IPS-11a (cell line): ENCODE data around the gene NUBPL.
"Not testable (repeated sequence)": the region's sequence is repeated elsewhere in the genome, so short reads cannot be mapped to it uniquely, and the experiment has no call there.

ENCODE experiments used
- H3K4me3 ChIP-seq: one replicate; pipeline ENCODE4 v1.5.1; 2013; ENCODE audit warnings: low read depth, low read length, control low read depth

Gene NUBPL

DNA sequence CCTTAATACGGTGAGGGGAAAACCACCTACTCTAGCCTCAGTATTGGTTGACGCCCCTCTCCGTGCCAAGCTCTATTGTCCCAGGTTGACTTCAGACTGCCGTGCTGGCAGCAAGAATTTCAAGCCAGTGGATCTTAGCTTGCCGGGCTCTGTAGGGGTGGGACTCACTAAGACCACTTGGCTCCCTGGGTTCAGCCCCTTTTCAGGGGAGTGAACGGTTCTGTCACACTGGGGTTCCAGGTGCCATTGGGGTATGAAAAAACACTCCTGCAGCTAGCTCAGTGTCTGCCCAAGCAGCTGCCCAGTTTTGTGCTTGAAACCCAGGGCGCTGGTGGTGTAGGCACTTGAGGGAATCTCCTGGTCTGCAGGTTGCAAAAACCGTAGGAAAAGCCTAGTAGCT, 107.1 kb downstream of the NUBPL start:
- H3K4me3 ChIP-seq: no peak overlapping the region

DNA sequence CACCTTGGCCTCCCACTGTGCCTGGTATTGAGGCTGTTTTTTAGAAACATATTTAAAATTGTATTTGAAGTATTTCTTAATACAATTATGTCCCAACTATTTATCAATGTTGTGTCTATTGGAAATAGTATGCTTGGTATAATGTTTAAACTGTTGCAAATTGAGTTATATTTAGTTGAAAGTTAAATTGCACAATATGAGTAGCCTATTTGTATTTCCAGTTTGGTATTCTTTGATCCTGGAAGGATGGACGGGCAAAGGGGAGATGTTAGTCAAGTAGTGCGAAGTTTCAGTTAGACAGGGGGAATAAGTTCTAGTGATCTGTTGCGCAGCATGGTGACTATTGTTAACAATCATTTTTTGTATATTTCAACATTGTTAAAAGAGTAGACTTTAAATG, 111.5 kb downstream of the NUBPL start:
- H3K4me3 ChIP-seq: no peak overlapping the region

DNA sequence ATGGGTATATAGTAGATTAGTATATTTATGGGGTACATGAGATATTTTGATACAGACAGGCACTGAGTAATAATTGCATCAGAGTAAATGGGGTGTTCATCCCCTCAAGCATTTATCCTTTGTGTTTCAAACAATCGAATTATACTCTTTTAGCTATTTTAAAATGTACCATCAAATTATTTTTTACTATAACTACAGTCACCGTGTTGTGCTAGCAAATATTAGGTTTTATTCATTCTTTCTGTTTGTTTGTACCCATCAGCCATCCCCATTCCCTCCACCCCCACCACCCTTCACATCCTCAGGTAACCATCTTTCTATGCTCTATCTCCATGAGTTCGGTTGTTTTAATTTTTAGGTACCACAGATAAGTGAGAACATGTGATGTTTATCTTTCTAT, 115.8 kb downstream of the NUBPL start:
- H3K4me3 ChIP-seq: no peak overlapping the region

DNA sequence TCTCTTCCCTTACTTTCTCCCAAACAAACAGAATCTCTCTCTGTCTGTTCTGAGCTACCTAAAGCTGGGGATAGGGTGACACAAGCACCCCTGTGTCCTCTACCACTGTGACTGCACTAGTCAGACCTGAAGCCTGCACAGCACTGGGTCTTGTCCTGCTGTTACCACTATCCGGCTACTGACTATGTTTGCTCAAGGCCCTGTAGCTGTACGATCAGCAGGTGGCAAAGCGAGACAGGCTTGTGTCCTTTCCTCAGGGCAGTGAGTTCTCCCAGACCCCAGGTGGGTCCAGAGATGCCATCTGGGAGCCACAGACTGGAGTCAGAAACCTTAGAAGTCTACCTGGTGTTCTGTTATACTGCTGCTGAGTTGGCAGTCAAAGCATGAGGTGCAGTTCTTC, 116.4 kb downstream of the NUBPL start:
- H3K4me3 ChIP-seq: no peak overlapping the region

DNA sequence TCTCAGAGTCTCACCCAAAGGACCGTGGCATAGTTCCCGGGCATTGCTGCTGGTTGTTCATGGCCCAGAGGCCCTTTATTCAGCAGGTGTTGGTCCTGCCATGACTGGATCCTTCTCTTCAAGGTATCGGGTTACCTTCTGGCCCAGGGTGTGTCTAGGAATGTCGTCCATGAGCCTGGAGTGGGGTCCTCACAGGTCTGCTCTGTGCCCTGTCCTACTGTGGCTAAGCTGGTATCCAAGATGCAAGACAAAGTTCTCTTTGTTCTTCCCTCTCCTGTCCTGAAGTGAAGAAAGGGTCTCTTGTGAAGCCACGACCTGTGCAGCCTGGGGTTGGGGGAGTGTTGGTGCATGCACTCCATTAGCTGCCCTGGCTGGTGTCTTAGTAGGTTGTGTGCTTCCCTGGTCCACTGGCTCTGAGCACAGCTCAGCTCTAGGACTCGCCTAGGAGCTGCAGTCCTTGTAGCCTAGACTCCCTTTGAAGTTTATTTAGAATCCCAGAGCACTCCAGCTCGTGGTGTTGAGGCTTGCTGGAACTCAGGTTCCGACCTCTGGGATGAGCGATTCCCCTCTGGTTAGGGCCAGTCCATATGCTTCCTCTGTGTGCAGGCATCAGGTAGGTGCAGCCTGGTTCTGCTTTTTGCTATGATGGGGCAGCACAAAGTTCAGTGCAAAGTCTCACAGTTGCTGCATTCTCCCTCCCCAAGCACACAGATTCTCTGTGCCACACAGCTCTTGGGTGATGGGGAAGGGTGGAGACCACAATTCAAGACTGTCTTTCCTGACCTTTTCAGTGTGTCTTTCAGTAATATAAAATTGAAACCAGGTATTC, 117.4 kb downstream of the NUBPL start:
- no peak overlapping the region for H3K4me3 ChIP-seq

DNA sequence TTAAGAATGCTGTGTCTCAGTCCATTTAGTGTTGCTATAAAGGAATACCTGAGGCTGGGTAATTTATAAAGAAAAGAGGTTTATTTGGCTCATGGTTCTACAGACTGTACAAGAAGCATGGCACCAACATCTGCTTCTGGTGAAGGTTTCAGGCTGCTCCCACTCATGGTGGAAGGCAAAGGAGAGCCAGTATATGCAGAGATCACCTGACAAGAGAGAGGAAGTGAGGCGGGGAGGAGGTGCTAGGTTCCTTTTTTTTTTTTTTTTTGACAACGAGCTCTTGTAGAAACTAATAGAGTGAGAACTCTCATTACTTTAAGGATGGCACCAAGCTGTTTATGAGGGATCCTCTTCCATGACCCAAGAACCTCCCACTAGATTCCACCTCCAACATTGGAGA, 121.6 kb downstream of the NUBPL start:
- no peak overlapping the region for H3K4me3 ChIP-seq

DNA sequence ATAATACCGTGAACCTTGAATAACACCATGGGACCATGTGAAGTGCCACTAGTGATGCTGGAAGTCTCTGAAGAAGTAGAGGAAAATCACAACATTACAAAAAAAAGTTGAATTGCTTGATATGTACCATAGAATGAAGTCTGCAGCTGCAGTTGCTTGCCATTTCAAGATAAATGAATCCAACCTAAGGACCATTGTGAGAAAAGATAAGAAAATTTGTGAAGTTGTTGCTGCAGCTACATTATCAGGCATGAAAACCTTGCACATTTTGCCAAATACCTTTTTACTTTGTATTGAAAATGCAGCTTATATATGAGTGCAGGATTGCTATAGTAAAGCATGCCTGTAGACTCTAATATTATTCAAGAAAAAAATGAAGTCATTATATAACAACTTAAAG, 126.5 kb downstream of the NUBPL start:
- H3K4me3 ChIP-seq: no peak overlapping the region

DNA sequence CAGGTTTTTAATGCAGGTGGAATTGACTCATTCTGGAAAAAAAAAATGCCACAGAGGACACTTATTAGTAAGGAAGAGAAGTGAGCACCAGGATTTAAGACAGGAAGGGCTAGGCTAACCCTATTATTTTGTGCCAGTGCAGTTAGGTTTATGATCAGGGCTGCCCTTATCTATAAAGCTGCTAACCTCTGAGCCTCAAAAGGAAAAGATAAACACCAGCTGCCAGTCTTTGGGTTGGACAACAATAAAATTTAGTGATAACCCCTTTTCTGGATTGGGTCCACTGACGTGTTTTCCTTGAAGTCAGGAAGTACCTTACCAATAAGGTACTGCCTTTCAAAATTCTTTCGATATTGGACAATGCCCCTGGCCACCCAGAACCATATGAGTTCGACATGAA, 128.9 kb downstream of the NUBPL start:
- H3K4me3 ChIP-seq: no peak overlapping the region

DNA sequence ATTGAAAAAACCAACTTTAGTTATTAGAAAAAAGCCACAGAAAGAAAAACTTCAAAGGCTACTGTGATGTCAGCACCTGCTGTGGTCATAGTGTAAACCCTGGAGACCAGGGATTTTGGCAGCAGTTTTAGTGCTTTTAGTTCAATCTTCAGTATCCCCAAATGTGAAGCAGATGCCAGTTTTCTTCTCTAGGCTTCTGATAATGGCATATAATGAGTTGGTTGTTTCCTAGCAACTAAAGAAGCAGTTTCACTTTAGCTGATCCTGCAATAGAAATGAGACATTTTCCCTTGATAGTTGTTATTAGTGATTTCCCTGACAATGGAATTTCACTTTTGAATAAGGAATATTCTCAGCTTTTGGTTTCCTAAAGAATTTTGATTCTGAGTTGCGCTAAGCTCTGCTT, 131.2 kb downstream of the NUBPL start:
- no peak overlapping the region for H3K4me3 ChIP-seq

DNA sequence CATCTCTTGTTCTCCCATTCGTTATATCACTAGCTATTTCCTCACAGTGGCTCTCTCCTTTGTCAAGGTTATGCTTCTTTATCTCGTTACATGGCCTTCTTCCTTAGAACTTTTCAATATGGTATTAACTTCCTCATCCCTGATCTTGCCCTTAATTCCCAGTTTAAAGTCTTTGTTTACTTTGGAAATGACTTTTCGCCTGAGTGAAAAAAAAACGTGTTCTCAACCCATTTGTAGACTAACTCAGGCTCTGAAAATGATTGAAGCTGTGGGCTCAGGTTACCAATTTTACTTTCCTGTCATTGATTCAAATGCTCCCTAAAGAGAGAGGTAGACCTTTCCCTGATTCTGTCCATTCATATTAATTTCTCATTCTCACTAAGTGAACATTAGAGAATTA, 135.2 kb downstream of the NUBPL start:
- H3K4me3 ChIP-seq: no peak overlapping the region

DNA sequence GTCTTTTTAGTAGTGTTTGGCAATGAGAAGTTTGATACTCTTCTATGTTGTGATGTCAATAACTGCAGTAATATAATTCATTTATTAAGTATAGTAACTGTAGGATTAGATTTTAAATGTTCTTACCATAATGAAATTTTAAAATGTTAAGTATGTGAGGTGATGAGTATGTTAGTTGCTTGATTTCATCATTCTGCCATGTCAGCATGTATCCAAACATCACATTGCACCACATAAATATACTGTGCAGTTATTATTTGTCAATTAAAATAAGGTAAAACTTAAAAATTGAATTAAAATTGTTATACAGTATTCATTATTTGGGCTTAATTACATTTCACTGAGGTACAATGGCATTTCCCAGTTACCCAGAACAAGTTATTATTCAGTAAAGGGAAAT, 138.6 kb downstream of the NUBPL start:
- H3K4me3 ChIP-seq: no peak overlapping the region

DNA sequence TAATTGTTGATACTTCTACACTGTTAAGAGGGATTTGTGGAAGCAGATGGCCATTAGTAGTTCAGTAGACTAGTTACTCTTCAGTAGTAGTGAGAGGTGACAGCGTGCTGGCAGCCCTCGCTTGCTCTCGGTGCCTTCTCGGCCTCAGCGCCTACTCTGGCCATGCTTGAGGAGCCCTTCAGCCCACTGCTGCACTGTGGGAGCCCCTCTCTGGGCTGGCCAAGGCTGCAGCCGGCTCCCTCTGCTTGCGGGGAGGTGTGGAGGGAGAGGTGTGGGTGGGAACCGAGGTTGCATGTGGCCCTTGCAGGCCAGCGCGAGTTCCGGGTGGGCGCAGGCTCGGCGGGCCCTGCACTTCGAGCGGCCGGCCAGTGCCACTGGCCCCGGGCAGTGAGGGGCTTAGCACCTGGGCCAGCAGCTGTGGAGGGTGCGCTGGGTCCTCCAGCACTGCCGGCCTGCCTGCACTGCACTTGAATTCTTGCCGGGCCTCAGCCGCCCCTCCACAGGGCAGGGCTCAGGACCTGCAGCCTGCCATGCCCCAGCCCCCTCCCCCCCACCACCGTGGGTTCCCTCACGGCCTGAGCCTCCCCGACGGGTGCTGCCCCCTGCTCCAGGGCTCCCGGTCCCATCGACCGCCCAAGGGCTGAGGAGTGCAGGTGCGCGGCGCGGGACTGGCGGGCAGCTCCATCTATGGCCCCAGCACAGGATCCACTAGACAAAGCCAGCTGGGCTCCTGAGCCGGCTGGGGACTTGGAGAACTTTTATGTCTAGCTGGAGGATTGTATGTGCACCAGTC, 139.3 kb downstream of the NUBPL start:
- no peak overlapping the region for H3K4me3 ChIP-seq

DNA sequence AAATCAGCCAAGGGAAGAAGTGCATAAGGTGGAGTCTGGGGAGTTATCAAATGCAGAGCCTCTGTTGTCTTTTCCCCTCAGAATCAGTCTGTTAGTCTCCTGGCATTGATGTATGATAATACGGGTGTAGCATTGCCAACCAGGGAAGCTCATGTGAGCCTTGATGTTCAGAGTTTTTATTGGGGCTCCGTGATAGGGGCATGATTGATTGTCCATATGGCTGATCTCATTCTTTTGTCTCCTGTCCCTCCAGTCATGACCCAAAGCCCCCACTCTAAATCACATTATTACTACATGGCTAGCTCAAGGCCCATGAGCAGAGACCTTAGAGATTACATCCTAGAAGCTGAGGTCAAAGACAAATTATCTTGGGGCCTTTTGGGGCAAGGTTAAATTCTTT, 140.9 kb downstream of the NUBPL start:
- H3K4me3 ChIP-seq: no peak overlapping the region

DNA sequence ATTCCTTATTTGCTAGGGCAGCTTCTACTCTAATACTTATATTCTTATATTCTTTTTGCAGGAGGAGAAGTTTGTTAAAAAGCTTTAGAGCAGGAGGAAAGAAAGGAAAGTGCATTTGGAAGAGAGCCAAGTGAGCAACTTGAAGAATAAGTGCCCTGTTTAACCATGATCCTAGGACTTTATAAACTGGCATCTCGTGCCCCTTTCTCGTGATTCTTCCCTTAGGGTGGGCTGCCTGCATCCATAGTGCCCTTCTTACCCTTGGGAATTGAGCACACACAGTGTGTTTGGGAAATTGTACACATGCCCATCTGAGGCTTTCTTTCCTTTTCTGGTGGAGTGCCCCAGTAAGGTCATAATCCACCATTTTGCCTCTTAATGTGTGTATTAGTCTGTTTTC, 141.9 kb downstream of the NUBPL start:
- H3K4me3 ChIP-seq: no peak overlapping the region

DNA sequence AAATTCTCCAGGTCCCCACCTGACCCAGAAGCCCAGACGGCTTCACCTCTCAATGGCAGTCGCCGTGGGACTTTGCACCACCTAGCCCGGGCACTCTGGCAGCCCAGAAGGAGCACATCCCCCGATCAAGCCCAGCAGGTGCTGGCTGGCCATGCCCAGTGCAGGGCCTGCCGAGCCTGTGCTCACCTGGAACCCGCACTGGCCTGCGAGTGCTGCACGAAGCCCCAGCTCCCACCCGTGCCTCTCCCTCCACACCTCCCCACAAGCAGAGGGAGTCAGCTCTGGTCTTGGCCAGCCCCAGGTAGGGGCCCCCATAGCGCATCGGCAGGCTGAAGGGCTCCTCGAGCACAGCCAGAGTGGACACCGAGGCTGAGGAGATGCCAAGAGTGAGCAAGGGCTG, 144.5 kb downstream of the NUBPL start:
- no peak overlapping the region for H3K4me3 ChIP-seq

DNA sequence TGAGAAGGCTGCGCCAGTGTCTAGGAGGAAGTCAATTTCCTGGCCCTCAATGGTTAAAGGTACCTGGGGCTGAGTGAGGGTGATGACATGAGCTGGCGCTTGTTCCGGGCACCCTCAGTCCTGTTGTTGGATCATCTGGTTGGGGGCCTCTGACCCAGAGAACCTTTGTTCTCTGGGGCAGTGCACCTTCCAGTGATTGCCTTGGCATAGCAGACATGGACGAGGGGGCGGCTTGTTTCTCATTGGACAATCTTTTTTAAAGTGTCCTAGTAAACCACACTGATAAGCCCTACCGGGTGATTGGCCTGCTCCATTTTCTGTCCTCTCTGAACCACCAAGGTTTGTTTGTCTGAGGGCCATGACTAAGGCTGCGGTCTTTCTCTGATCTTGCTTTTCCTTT, 147.5 kb downstream of the NUBPL start:
- H3K4me3 ChIP-seq: not testable (repeated sequence)

DNA sequence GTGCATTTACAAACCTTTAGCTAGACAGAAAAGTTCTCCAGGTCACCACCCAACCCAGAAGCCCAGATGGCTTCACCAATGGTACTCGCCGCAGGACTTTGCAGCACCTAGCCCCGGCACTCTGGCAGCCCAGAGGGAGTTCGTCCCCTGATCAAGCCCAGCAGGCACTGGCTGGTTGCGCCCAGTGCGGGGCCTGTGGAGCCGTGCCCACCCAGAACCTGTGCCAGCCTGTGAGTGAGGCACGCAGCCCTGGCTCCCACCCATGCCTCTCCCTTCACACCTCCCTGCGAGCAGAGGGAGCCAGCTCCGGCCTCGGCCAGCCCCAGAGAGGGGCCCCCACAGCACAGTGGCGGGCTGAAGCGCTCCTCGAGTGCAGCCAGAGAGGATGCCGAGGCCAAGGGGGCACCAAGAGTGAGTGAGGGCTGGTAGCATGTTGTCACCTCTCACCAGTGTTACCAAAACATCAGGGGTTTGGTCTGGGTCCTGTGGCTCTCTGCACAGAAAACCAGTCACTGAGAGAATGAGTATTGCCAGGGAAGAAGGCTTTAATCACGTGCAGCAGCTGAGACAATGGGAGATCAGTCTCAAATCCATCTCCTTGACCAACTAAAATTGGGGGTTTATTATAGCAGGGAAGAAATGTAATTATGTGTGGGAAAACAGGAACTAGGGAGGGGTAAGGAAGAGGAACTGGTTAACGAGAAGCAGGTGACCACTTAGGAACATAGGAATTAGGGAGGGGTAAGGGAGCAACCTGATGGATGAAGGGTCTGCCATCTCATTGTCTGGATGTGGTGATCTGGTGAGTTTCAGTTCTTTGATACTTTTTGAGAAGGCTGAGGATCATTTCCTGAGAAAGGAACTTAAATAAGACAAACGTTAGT, 151.3 kb downstream of the NUBPL start:
- no peak overlapping the region for H3K4me3 ChIP-seq

DNA sequence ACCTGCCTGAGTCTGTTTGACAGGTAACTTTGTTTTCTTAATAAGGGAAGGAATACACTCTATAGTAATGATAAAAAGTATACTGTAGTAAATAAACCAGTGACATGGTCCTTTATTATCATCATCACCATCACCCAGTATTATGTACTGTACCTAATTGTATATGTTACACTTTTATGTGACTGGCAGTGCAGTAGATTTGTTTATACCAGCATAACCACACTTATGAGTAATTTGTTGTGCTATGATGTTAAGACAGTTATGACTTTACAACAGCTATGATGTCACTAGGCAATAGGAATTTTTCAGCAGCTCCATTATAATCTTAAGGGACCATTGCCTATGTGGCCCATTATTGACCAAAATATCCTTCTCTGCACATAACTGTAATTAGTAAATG, 155.0 kb downstream of the NUBPL start:
- no peak overlapping the region for H3K4me3 ChIP-seq

DNA sequence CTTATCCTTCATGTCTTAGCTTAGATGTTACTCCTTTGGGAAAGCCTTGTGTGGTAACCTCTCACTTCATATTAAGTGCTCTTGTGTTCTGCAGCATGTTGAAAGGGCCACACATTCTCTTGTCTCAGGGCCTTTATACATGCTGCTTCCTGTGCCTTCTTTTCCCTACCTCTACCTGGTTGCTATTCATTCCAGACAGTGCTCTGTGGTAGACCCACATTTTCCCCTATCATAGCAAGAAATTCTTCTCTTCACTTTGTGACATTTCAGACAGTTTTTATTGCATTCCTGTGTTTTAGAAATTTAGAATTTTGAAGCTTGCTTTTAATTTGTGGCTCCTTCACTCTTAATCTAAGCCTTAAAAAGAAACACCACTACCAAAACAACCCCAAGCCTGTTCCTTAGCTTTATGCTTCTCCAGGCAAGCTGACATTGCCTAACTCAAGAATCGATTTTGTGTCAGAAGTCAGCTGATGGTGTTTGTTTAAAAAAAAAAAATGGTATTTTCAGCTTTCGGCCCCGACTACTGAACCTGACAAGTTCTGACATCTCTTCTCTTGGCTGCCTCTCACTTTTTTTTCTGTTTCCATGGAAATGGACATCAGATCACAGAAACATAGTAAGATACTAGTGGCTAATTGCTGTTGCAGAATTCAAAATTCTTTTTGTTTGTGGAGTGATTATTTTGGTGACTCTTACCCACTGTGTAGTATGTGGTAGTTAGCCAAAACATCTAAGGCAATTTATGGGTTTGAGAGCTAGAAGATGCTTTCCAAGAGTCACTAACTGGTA, 156.3 kb downstream of the NUBPL start:
- no peak overlapping the region for H3K4me3 ChIP-seq

DNA sequence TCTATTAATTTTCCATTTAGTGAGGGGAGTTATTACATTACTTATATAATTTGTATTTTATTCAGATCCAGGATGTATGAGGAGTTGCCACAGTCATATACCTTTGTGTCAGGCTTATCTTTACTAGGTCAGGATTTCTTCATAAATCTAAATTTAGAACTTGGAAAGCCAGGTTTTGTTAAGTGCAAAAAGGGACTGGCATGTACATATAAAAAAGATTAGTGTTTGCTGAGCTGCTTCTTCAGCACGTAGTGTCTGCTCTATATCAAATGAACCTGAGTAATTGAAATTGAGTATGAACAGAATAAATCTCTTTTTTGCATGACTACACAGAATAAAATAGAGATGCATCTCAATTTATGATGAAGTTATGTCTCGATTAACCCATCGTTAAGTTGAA, 157.4 kb downstream of the NUBPL start:
- H3K4me3 ChIP-seq: no peak overlapping the region

DNA sequence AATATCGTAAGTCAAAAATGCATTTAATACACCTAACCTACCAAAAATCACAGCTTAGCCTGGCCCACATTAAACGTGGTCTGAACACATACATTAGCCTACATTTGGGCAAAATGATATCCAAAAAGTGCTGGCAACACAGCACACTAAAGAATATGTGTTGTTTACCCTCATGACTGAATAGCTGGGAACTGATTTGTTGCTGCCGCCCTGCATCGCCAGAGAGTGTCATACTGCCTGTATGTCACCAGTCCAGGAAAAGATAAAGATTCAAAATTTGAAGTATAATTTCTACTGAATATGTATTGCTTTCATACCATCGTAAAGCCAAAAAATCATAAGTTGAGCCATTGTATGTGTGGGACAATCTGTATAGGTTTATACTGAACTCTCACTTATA, 157.8 kb downstream of the NUBPL start:
- no peak overlapping the region for H3K4me3 ChIP-seq
